Stimulated activated naive CD4-positive, alpha-beta T cell treated with Interleukin-2 at 50 U/mL for 16 hours (primary cell): Measurements from ENCODE around the gene FBL.
"Not testable (repeated sequence)": the region's sequence is repeated elsewhere in the genome, so short reads cannot be mapped to it uniquely, and the experiment has no call there.

ENCODE experiments used
- DNase-seq: peaks from one replicate; lab custom pipeline; 2025; lab: John Stamatoyannopoulos, UW

Gene FBL

GRCh38 chr19:39824143-39825092 lies 21.8 kb downstream of the FBL start:
- DNase-seq = peak; percentile 89

GRCh38 chr19:39823686-39824085 lies 22.5 kb downstream of the FBL start:
- DNase-seq = no peak

- DNase-seq = no peak
Observed at GRCh38 chr19:39820696-39821095, 25.5 kb downstream of the FBL start.

GRCh38 chr19:39819786-39820185 lies 26.4 kb downstream of the FBL start:
- no peak for DNase-seq

GRCh38 chr19:39818626-39819097 lies 27.5 kb downstream of the FBL start:
- DNase-seq = no peak

GRCh38 chr19:39817888-39818561 lies 28.2 kb downstream of the FBL start:
- no peak for DNase-seq

GRCh38 chr19:39816287-39817048 lies 29.7 kb downstream of the FBL start:
- no peak for DNase-seq

- DNase-seq = no peak
Observed at GRCh38 chr19:39814595-39814994, 31.6 kb downstream of the FBL start.

GRCh38 chr19:39814111-39814510 lies 32.1 kb downstream of the FBL start:
- DNase-seq = not testable (repeated sequence)

GRCh38 chr19:39813264-39813993 lies 32.8 kb downstream of the FBL start:
- DNase-seq = no peak

GRCh38 chr19:39811064-39811463 lies 35.1 kb downstream of the FBL start:
- DNase-seq = no peak

- DNase-seq = no peak
Observed at GRCh38 chr19:39810424-39810823, 35.8 kb downstream of the FBL start.

- DNase-seq = no peak
Observed at GRCh38 chr19:39809368-39809767, 36.8 kb downstream of the FBL start.

- DNase-seq = not testable (repeated sequence)
Observed at GRCh38 chr19:39808688-39809087, 37.5 kb downstream of the FBL start.

- no peak for DNase-seq
Observed at GRCh38 chr19:39807846-39808364, 38.3 kb downstream of the FBL start.

- DNase-seq = no peak
Observed at GRCh38 chr19:39805104-39805503, 41.1 kb downstream of the FBL start.

- no peak for DNase-seq
Observed at GRCh38 chr19:39802958-39803357, 43.2 kb downstream of the FBL start.

GRCh38 chr19:39797083-39797482 lies 49.1 kb downstream of the FBL start:
- DNase-seq = no peak

GRCh38 chr19:39796000-39796498 lies 50.1 kb downstream of the FBL start:
- DNase-seq = no peak

GRCh38 chr19:39795001-39795400 lies 51.2 kb downstream of the FBL start:
- no peak for DNase-seq

- DNase-seq = peak; percentile 62
Observed at GRCh38 chr19:39792999-39793546, 53.1 kb downstream of the FBL start.
